PC-9 (cell line): ENCODE data around the gene PRPF39.

Experiments
- EZH2 ChIP-seq: fragments of 200-600 bp; sonication (generic); IDR thresholded peaks from 2 replicates; pipeline ENCODE4 v1.8.0; 2017; ENCODE audit warnings: antibody characterized with exemption, low read depth
- TF ChIP-seq, protein P1 (sequence below): fragments of 200-600 bp; sonication (generic); conservative IDR thresholded peaks from 2 replicates; pipeline ENCODE4 v1.6.1; 2017; ENCODE audit warnings: mixed run types, antibody characterized with exemption, mild to moderate bottlenecking, moderate library complexity

GRCh38 chr14:45133683-45134050 is 49.8 kb downstream of the PRPF39 start:
- TF ChIP-seq EZH2 = no peak
- TF ChIP-seq, protein P1, sequence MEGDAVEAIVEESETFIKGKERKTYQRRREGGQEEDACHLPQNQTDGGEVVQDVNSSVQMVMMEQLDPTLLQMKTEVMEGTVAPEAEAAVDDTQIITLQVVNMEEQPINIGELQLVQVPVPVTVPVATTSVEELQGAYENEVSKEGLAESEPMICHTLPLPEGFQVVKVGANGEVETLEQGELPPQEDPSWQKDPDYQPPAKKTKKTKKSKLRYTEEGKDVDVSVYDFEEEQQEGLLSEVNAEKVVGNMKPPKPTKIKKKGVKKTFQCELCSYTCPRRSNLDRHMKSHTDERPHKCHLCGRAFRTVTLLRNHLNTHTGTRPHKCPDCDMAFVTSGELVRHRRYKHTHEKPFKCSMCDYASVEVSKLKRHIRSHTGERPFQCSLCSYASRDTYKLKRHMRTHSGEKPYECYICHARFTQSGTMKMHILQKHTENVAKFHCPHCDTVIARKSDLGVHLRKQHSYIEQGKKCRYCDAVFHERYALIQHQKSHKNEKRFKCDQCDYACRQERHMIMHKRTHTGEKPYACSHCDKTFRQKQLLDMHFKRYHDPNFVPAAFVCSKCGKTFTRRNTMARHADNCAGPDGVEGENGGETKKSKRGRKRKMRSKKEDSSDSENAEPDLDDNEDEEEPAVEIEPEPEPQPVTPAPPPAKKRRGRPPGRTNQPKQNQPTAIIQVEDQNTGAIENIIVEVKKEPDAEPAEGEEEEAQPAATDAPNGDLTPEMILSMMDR = no peak
